Stomach (tissue), 8 donors: ENCODE measurements around the gene TMEM123. TPM values are rescaled to one million over a fixed set of nuclear protein-coding genes. Genes with fewer than 3 reads are reported as not detected.

Experiments used
- polyA plus RNA-seq, 3 donors: library from polyadenylated mRNA; stranded (reverse); fragments of 200-250 nt; gene quantifications; one replicate each; pipeline ENCODE4 v1.2.3, GENCODE V29; 2013
- total RNA-seq, 5 donors: library from RNA; depleted of rRNA; stranded (reverse); fragments of >200 nt; gene quantifications; one replicate each; pipeline versions ENCODE4 v1.1.0 to v1.2.3, GENCODE V29; 2014 to 2016
- donor health status: healthy with polysubstance abuse.
- donor health status: Bipolar disorder and iron deficiency.
- donor health status: healthy.

The TMEM123 gene
- total and polyA plus RNA-seq, 8 donors, result 16.2 to 226 (median 51.6) TPM

Other genes starting within 250 kb of the TMEM123 start
- gene BIRC3, start 135.3 kb downstream of the TMEM123 start, total RNA-seq, result 100 to 1,000 TPM in 1 of 5 donors, 10 to 100 TPM in 3, under 1 TPM in 1; 0.58 to 137 (median 33.4) TPM
- gene BIRC3, start 135.3 kb downstream of the TMEM123 start, polyA plus RNA-seq, result 10 to 100 TPM; 43.3 to 78.1 (median 46.4) TPM
- gene BIRC2, start 105.6 kb downstream of the TMEM123 start, total RNA-seq, result 100 to 1,000 TPM in 2 of 5 donors, 10 to 100 TPM in 3; 33.6 to 301 (median 55.4) TPM
- gene BIRC2, start 105.6 kb downstream of the TMEM123 start, polyA plus RNA-seq, result 10 to 100 TPM; 17.3 to 24.6 (median 20.0) TPM
- 1 to 10 TPM in 2 of 5 donors, under 1 TPM in 1, not detected in 2; 0.37 to 2.0 (median 1.3) TPM for gene MMP7, start 78.0 kb upstream of the TMEM123 start, total RNA-seq
- 10 to 100 TPM in 1 of 3 donors, 1 to 10 TPM in 1, not detected in 1; 2.1 to 45.1 TPM for gene MMP7, start 78.0 kb upstream of the TMEM123 start, polyA plus RNA-seq
- not detected for gene MMP20, start 172.6 kb upstream of the TMEM123 start, total RNA-seq
- not detected for gene MMP20, start 172.6 kb upstream of the TMEM123 start, polyA plus RNA-seq